C4-2B (cell line): ENCODE measurements around the gene FRMPD1.

Source experiments
- ZFX ChIP-seq: fragments of 450-650 bp; IDR thresholded peaks from 2 replicates; pipeline ENCODE4 v1.6.1; 2017
- TF ChIP-seq, protein P1 (sequence below): fragments of 450-650 bp; conservative IDR thresholded peaks from 2 replicates; pipeline ENCODE4 v1.5.1; 2017; ENCODE audit warnings: mild to moderate bottlenecking

DNA sequence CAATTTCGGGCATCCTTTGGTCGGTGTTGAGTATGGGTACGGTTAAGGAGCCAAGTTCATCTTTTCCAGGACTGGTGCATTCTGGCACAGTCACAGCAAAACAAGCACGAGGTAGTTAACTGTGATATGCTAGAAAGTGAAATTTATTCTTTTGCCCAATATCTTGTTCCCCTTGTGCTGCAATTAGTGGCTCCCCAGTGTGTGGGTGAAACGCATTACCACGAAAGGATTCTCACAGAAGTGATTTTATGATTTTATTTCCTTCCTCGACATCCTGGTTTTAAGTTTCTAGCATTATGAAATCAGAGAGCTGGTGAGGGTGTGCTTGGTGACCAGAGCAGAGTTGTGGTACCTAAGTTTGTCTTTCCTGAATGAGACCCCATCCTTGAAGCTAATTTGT, 1.5 kb downstream of the FRMPD1 start:
- TF ChIP-seq, protein P1, sequence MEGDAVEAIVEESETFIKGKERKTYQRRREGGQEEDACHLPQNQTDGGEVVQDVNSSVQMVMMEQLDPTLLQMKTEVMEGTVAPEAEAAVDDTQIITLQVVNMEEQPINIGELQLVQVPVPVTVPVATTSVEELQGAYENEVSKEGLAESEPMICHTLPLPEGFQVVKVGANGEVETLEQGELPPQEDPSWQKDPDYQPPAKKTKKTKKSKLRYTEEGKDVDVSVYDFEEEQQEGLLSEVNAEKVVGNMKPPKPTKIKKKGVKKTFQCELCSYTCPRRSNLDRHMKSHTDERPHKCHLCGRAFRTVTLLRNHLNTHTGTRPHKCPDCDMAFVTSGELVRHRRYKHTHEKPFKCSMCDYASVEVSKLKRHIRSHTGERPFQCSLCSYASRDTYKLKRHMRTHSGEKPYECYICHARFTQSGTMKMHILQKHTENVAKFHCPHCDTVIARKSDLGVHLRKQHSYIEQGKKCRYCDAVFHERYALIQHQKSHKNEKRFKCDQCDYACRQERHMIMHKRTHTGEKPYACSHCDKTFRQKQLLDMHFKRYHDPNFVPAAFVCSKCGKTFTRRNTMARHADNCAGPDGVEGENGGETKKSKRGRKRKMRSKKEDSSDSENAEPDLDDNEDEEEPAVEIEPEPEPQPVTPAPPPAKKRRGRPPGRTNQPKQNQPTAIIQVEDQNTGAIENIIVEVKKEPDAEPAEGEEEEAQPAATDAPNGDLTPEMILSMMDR: no peak
- no peak for TF ChIP-seq ZFX
